MM.1S (cell line): ENCODE data around the gene OLFM2.

Experiments
- DNase-seq: peaks from one replicate; pipeline ENCODE4 v3.0.0-alpha.2; 2015
- H2AFZ ChIP-seq: fragments of 300-600 bp; sonication (generic); 2 replicates; pipeline ENCODE4 v1.6.0; 2016; ENCODE audit warnings: antibody characterized with exemption, low read length
- H3F3A ChIP-seq: fragments of 300-600 bp; sonication (generic); 2 replicates; pipeline ENCODE4 v1.6.1; 2016; ENCODE audit warnings: mild to moderate bottlenecking, antibody characterized with exemption, low read length, moderate library complexity, mixed read lengths; ENCODE audit not compliant: insufficient read depth
- H3K27ac ChIP-seq: fragments of 300-600 bp; sonication (generic); 2 replicates; pipeline ENCODE4 v1.5.1; 2016; ENCODE audit warnings: mild to moderate bottlenecking, low read length
- H3K27me3 ChIP-seq: fragments of 300-600 bp; sonication (generic); replicated peaks from 2 replicates; pipeline ENCODE4 v1.6.0; 2016; ENCODE audit warnings: low read length; ENCODE audit not compliant: insufficient read depth
- H3K36me3 ChIP-seq: fragments of 300-600 bp; sonication (generic); replicated peaks from 2 replicates; pipeline ENCODE4 v1.6.1; 2016; ENCODE audit warnings: mild to moderate bottlenecking, low read length, mixed read lengths; ENCODE audit not compliant: insufficient read depth
- H3K4me1 ChIP-seq: fragments of 300-600 bp; sonication (generic); 2 replicates; pipeline ENCODE4 v1.6.1; 2016; ENCODE audit warnings: low read length, mixed read lengths
- H3K4me2 ChIP-seq: fragments of 300-600 bp; sonication (generic); 2 replicates; pipeline ENCODE4 v1.6.0; 2016; ENCODE audit warnings: low read depth, low read length
- H3K4me3 ChIP-seq: fragments of 300-600 bp; sonication (generic); 2 replicates; pipeline ENCODE4 v1.5.1; 2016; ENCODE audit warnings: low read length, mixed read lengths
- H3K79me2 ChIP-seq: fragments of 300-600 bp; sonication (generic); 2 replicates; pipeline ENCODE4 v1.6.1; 2016; ENCODE audit warnings: mixed run types, low read length, mixed read lengths
- H3K9ac ChIP-seq: fragments of 300-600 bp; sonication (generic); 2 replicates; pipeline ENCODE4 v1.6.1; 2016; ENCODE audit warnings: low read length, mixed read lengths
- H3K9me2 ChIP-seq: fragments of 300-600 bp; sonication (generic); replicated peaks from 2 replicates; pipeline ENCODE4 v1.6.1; 2016; ENCODE audit warnings: mild to moderate bottlenecking, low read length, mixed read lengths; ENCODE audit not compliant: insufficient read depth
- H3K9me3 ChIP-seq: fragments of 300-600 bp; sonication (generic); replicated peaks from 2 replicates; pipeline ENCODE4 v1.6.1; 2016; ENCODE audit warnings: mild to moderate bottlenecking, low read length, mixed read lengths; ENCODE audit not compliant: insufficient read depth
- H4K20me1 ChIP-seq: fragments of 300-600 bp; sonication (generic); 2 replicates; pipeline ENCODE4 v1.6.1; 2016; ENCODE audit warnings: mild to moderate bottlenecking, low read length, moderate library complexity, mixed read lengths; ENCODE audit not compliant: insufficient read depth
- EZH2 ChIP-seq: fragments of 300-600 bp; sonication (generic); optimal IDR thresholded peaks from 2 replicates; pipeline ENCODE3; 2017; ENCODE audit warnings: low read depth, mild to moderate bottlenecking, antibody characterized with exemption, low read length, mixed read lengths
- EZH2phosphoT487 ChIP-seq: fragments of 300-600 bp; sonication (generic); IDR thresholded peaks from 2 replicates; pipeline ENCODE4 v1.6.1; 2018; ENCODE audit warnings: antibody characterized with exemption, low read length
- TF ChIP-seq, protein P1 (sequence below): fragments of 300-600 bp; sonication (generic); IDR thresholded peaks from 2 replicates; pipeline ENCODE4 v1.5.1; 2016; ENCODE audit warnings: antibody characterized with exemption, low read length, mixed read lengths

The OLFM2 gene

DNA sequence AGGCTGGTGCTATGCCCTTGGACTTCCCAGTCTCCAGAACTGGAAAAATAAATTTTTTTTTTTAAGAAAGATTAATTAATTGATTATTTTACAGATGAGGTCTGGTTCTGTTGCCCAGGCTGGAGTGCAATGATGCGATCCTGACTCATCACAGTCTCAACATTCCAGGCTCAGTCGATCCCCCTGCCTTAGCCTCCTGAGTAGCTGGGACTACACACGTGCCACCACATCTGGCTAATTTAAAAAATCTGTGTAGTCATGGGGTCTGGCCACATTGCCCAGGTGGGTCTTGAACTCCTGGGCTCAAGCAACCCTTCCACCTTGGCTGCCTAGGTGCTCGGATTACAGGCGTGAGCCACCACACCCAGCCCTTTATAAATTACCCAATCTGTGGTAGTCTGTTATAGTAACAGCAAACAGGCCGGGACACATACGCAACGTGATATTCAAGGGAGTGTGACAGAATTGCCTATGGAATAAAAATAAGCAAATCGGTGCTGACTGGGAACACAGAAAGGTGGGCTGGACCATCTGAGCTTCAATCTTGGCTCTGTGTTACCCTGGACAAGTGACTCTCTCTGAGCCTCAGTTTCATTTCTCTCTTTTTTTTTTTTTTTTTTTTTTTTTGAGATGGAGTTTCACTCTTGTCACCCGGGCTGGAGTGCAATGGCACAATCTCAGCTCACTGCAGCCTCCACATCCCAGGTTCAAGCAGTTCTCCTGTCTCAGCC lies 58.4 kb downstream of the OLFM2 start:
- no peaks in the 10 kb centered on the region for H3K79me2 ChIP-seq
- DNase-seq: peak; percentile 13
- no peak overlapping the region for H3K4me3 ChIP-seq
- TF ChIP-seq EZH2phosphoT487 (no peak), EZH2 (no peak)
- TF ChIP-seq, protein P1, sequence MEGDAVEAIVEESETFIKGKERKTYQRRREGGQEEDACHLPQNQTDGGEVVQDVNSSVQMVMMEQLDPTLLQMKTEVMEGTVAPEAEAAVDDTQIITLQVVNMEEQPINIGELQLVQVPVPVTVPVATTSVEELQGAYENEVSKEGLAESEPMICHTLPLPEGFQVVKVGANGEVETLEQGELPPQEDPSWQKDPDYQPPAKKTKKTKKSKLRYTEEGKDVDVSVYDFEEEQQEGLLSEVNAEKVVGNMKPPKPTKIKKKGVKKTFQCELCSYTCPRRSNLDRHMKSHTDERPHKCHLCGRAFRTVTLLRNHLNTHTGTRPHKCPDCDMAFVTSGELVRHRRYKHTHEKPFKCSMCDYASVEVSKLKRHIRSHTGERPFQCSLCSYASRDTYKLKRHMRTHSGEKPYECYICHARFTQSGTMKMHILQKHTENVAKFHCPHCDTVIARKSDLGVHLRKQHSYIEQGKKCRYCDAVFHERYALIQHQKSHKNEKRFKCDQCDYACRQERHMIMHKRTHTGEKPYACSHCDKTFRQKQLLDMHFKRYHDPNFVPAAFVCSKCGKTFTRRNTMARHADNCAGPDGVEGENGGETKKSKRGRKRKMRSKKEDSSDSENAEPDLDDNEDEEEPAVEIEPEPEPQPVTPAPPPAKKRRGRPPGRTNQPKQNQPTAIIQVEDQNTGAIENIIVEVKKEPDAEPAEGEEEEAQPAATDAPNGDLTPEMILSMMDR: no peak
- H3K4me2 ChIP-seq: peak overlapping the region; percentile 31
- 0 out of 2 replicates have a peak, but pooled peaks cover 5% of the 10 kb centered on the region for H3F3A ChIP-seq
- peaks cover 26% of the 10 kb centered on the region for H3K4me1 ChIP-seq
- no peak overlapping the region for H3K27ac ChIP-seq
- H3K9ac ChIP-seq: no peak overlapping the region
- 0 out of 2 replicates have a peak overlapping the region, but pooled peaks have one; percentile 36 for H2AFZ ChIP-seq
- H3K36me3 ChIP-seq: no peaks in the 10 kb centered on the region
- no peaks in the 10 kb centered on the region for H3K27me3 ChIP-seq
- H4K20me1 ChIP-seq: no peaks in the 10 kb centered on the region
- no peaks in the 10 kb centered on the region for H3K9me2 ChIP-seq
- H3K9me3 ChIP-seq: no peaks in the 10 kb centered on the region

DNA sequence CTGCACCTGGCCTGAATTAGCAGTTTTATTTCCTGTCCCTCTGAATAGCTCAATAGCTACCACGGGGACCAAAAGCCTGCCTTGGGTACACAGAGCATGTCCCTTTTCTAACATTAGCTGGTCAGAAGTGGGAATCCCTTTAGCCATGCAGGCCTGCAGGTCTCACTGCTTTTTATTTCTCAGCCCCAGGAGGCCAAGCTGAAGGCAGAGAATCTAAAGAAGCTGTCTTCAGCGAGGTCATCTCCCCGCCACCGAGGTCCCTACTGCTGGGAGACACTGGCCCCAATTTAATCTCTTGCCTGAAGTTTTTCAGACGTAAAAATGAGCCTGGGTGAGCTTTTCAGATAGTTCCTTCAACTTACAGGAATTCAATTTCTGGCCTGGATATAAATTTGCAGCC lies 60.5 kb downstream of the OLFM2 start:
- H3K4me2 ChIP-seq: peak overlapping the region; percentile 11; the same call in 1 of the 2 replicates

DNA sequence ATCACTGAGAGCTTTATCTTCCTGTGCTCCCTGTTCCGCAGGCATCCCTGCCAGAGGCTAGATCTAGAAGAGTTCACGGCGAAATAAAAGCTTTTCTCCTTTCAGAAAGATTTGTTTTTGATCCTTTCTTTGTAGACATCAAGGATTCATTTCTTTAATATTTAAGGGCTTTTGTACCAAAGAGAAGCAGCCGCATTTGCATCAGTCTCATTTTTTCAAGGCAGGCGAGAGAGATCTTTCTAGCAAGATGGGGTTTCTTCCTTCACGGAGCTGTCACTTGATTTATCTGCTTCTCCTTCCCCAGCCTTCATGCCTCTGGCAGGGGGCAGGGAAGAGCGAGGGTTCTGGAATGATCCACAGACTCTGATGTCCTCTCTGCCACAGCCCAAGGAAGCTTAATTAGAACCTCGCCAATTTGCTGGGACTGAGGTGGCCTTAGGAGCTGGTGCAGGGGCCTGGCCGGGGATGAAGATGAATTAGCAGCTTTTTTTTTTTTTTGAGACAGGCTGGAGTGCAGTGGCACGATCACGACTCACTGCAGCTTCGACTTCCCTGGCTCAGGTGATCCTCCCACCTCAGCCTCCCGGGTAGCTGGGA lies 61.2 kb downstream of the OLFM2 start:
- H3K4me1 ChIP-seq: peaks cover 26% of the 10 kb centered on the region
- H2AFZ ChIP-seq: no peak overlapping the region
- H3K4me3 ChIP-seq: no peak overlapping the region
- no peak for DNase-seq
- H4K20me1 ChIP-seq: no peaks in the 10 kb centered on the region
- H3K9me3 ChIP-seq: no peaks in the 10 kb centered on the region
- no peaks in the 10 kb centered on the region for H3K27me3 ChIP-seq
- TF ChIP-seq EZH2: no peak
- no peak for TF ChIP-seq EZH2phosphoT487
- TF ChIP-seq, protein P1: no peak
- H3K79me2 ChIP-seq: no peaks in the 10 kb centered on the region
- H3K27ac ChIP-seq: no peak overlapping the region
- H3K9me2 ChIP-seq: no peaks in the 10 kb centered on the region
- no peak overlapping the region for H3K9ac ChIP-seq
- 0 out of 2 replicates have a peak, but pooled peaks cover 5% of the 10 kb centered on the region for H3F3A ChIP-seq
- no peaks in the 10 kb centered on the region for H3K36me3 ChIP-seq
- H3K4me2 ChIP-seq: peak overlapping the region; percentile 11; the same call in 1 of the 2 replicates

More for the DNA sequence above, 60.5 kb downstream of the OLFM2 start:
- no peak overlapping the region for H3K9ac ChIP-seq
- 0 out of 2 replicates have a peak, but pooled peaks cover 5% of the 10 kb centered on the region for H3F3A ChIP-seq
- no peaks in the 10 kb centered on the region for H3K9me3 ChIP-seq
- H3K27me3 ChIP-seq: no peaks in the 10 kb centered on the region
- no peaks in the 10 kb centered on the region for H3K9me2 ChIP-seq
- peaks cover 26% of the 10 kb centered on the region for H3K4me1 ChIP-seq
- no peak overlapping the region for H2AFZ ChIP-seq
- peak; percentile 29 for DNase-seq
- H4K20me1 ChIP-seq: no peaks in the 10 kb centered on the region
- no peaks in the 10 kb centered on the region for H3K79me2 ChIP-seq
- H3K27ac ChIP-seq: peak overlapping the region; percentile 33; the same call in 1 of the 2 replicates
- H3K4me3 ChIP-seq: no peak overlapping the region
- TF ChIP-seq EZH2 (no peak), EZH2phosphoT487 (no peak)
- TF ChIP-seq, protein P1: no peak
- H3K36me3 ChIP-seq: no peaks in the 10 kb centered on the region
